ENCODE results near the gene ADCY4.
A peak's percentile ranks its signal among the peaks of the same experiment; 100 is the strongest.

The ADCY4 gene

GRCh38 chr14:24317141-24317928, 17.5 kb downstream of the ADCY4 start:
- Mint-ChIP-seq H3K27me3 (peaks cover 24% of the 10 kb centered on the region), H3K36me3 (peaks cover 4% of the 10 kb centered on the region), H3K4me3 (no peak overlapping the region), H3K9me3 (no peaks in the 10 kb centered on the region), H3K27ac (no peak overlapping the region), H3K4me1 (peaks cover 20% of the 10 kb centered on the region)
- ATAC-seq = no peak

DNA sequence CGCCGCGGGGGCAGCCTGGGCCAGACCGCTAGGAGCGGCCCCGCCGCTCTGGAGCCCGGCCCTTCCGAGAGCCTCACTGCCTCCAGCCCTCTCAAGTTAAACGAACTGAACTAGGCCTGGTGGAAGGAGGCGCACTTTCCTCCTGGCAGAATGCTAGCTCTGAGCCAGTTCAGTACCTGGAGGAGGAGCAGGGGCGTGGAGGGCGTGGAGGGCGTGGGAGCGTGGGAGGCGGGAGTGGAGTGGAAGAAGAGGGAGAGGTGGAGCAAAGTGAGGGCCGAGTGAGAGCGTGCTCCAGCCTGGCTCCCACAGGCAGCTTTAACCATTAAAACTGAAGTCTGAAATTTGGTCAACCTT, 18.3 kb downstream of the ADCY4 start:
- Mint-ChIP-seq H3K9me3 (no peaks in the 10 kb centered on the region), H3K4me1 (peaks cover 27% of the 10 kb centered on the region)

GRCh38 chr14:24315807-24316596, 18.9 kb downstream of the ADCY4 start:
- Mint-ChIP-seq H3K4me1 (peaks cover 30% of the 10 kb centered on the region), H3K4me3 (no peak overlapping the region), H3K27ac (no peak overlapping the region), H3K27me3 (peaks cover 22% of the 10 kb centered on the region), H3K9me3 (no peaks in the 10 kb centered on the region), H3K36me3 (peaks cover 4% of the 10 kb centered on the region)
- ATAC-seq = peak; percentile 11

More for the DNA sequence above, 18.3 kb downstream of the ADCY4 start:
- ATAC-seq = no peak
- Mint-ChIP-seq H3K4me3 (no peak overlapping the region), H3K36me3 (peaks cover 4% of the 10 kb centered on the region), H3K27me3 (peaks cover 22% of the 10 kb centered on the region), H3K27ac (no peak overlapping the region)

- H3K4me1 Mint-ChIP-seq = peaks cover 33% of the 10 kb centered on the region
These were observed 19.5 kb downstream of the ADCY4 start for GRCh38 chr14:24315243-24315806.

DNA sequence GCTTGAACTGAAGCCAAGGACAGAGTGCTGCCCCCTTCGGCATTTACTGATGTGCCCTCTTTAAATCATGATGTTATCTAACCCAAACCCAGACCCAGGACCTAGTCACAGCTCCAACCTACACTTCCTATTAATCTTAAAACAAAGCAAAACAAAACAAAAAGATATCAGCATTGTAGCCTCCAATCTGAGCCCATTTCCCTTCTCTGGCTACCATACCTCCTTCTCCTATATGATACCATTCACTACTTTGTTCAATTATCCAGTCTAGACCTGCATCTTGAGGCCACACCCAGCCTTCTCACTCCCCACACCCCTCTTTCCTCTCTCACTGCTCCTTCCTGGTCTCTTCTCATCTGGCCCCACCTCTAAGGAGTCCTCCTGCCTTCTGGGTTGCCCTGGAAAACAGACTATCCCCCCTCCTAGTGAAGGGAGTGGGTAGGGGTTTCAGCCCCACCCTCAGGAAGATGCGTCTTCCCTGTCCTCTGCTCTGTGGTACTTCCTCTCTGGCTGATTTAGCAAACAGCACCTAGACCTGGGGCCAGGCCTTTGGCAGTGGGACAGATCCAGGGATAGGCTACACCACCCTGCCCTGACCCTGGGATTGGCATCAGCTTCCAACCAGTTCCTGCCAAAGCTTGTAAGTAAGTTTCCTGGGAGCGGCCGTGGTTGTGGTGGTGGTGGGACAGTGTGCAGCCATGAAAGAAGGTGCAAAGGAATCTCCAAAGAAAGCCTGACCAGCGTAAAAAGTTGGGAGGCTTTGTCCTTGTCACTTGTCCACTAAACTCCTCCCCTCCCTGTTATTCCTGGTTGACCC, 20.3 kb downstream of the ADCY4 start:
- ATAC-seq = no peak
- Mint-ChIP-seq H3K4me1 (peaks cover 40% of the 10 kb centered on the region), H3K9me3 (no peaks in the 10 kb centered on the region), H3K4me3 (no peak overlapping the region), H3K27me3 (peaks cover 13% of the 10 kb centered on the region), H3K27ac (peak overlapping the region; percentile 26), H3K36me3 (peaks cover 4% of the 10 kb centered on the region)

More at GRCh38 chr14:24315243-24315806, 19.5 kb downstream of the ADCY4 start:
- peaks cover 4% of the 10 kb centered on the region for H3K36me3 Mint-ChIP-seq
- H3K4me3 Mint-ChIP-seq = no peak overlapping the region
- H3K27me3 Mint-ChIP-seq = peaks cover 20% of the 10 kb centered on the region
- ATAC-seq = no peak
- H3K9me3 Mint-ChIP-seq = no peaks in the 10 kb centered on the region
- H3K27ac Mint-ChIP-seq = no peak overlapping the region

DNA sequence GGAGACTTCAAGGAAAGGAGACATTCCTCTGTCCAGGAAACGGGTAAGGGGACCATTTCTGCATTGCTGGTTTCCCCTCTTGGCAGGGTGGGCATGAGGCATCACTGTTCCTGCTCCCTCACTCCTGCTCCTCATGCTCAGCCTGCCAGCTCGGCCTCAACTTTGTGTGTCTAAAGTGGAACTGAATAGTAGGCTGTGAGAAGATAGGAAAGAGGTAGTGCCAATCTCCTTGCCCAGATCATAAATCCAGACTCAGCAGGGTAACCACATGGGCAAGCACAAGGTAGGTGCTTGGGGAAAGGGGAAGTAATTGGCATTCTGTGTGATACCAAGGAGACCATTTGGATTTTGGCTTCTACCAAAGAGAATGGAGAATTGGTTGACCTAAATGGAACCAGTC, 21.0 kb downstream of the ADCY4 start:
- no peak for ATAC-seq
- H3K27ac Mint-ChIP-seq = no peak overlapping the region
- no peak overlapping the region for H3K4me3 Mint-ChIP-seq
- H3K36me3 Mint-ChIP-seq = peaks cover 11% of the 10 kb centered on the region
- peaks cover 47% of the 10 kb centered on the region for H3K4me1 Mint-ChIP-seq
- H3K9me3 Mint-ChIP-seq = no peaks in the 10 kb centered on the region
- H3K27me3 Mint-ChIP-seq = peaks cover 6% of the 10 kb centered on the region

- peak overlapping the region; percentile 77 for H3K27ac Mint-ChIP-seq
- H3K9me3 Mint-ChIP-seq = no peaks in the 10 kb centered on the region
- no peak overlapping the region for H3K4me3 Mint-ChIP-seq
- H3K4me1 Mint-ChIP-seq = peaks cover 54% of the 10 kb centered on the region
- H3K36me3 Mint-ChIP-seq = peaks cover 12% of the 10 kb centered on the region
- no peak for ATAC-seq
- H3K27me3 Mint-ChIP-seq = no peaks in the 10 kb centered on the region
These were observed 21.9 kb downstream of the ADCY4 start for GRCh38 chr14:24312736-24313507.

GRCh38 chr14:24311837-24312615, 22.8 kb downstream of the ADCY4 start:
- peaks cover 58% of the 10 kb centered on the region for H3K4me1 Mint-ChIP-seq
- H3K36me3 Mint-ChIP-seq = peaks cover 12% of the 10 kb centered on the region
- H3K27me3 Mint-ChIP-seq = no peaks in the 10 kb centered on the region
- H3K9me3 Mint-ChIP-seq = no peaks in the 10 kb centered on the region
- ATAC-seq = no peak
- H3K27ac Mint-ChIP-seq = peak overlapping the region; percentile 77
- peak overlapping the region; percentile 76 for H3K4me3 Mint-ChIP-seq

GRCh38 chr14:24310646-24311604, 23.9 kb downstream of the ADCY4 start, which contains the start of gene LTB4R:
LTB4R (plus strand) TSS chr14:24311502; CDS start chr14:24315652, 4,150 bp downstream.
- Mint-ChIP-seq H3K36me3 (peaks cover 22% of the 10 kb centered on the region), H3K4me1 (peaks cover 58% of the 10 kb centered on the region), H3K9me3 (no peaks in the 10 kb centered on the region), H3K4me3 (peak within 1 kb of the TSS; percentile 76), H3K27ac (peak within 1 kb of the TSS; percentile 77), H3K27me3 (no peaks in the 10 kb centered on the region)
- peak; percentile 89 for ATAC-seq

DNA sequence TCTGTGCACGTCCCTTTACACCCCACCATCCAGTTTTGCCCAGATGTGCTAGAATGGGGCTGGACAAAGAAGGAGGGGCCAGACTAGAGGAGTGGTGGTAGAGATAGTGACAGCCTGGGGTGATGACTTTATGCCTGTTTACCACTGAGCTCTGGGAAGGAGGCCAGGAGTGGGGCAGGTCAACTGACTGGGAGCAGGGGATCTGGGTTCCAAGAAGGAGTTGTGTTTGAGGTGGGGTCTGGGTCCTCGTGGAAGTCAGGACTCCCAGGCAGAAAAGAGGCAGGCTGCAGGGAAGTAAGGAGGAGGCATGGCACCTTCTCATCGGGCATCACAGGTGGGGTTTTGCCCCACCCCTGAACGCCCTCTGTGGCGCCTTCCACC, 24.6 kb downstream of the ADCY4 start:
- no peaks in the 10 kb centered on the region for H3K9me3 Mint-ChIP-seq
- ATAC-seq = no peak
- H3K27ac Mint-ChIP-seq = peak overlapping the region; percentile 77
- H3K4me1 Mint-ChIP-seq = peaks cover 58% of the 10 kb centered on the region
- H3K4me3 Mint-ChIP-seq = peak overlapping the region; percentile 76
- H3K36me3 Mint-ChIP-seq = peaks cover 25% of the 10 kb centered on the region
- H3K27me3 Mint-ChIP-seq = no peaks in the 10 kb centered on the region

DNA sequence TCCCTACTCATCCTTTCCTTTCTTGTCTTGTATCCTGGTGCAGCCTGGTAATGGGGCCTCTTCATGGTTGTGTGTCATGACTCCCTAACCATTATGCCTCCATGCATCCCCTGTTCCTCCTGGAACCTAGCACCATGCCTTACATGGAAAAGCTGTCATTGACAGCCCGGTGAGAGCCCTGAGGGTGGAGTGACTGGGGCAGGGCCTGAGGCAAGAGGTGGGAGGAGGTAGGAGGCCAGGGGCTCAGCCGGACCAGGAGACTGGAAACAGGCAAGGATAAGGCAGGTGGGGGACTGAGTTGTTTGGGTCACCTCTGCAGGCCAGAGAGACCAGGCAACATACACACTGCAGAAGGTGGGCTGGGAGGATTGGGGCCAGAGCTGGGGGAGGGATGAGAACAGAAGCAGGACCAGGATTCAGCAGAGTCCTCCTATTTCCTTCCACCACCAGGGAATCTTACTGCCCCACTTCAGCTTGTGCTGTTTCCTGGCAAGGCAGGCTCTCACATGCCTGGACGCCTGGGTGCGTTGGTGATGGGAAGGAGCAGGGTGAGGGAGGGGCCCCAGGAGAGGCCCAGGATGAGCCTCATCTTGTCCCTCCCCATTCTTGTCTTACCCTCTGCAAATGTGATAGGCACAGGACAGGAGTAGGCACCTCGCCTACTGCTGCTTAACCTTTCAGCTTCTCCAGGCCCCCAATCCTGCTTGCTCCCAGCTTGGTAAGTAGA, 25.2 kb downstream of the ADCY4 start, which contains the start of gene LTB4R2:
LTB4R2 (plus strand) TSS at position 603 of the 727 bp plus-strand sequence. CDS start 525 bp downstream, outside the sequence.
- Mint-ChIP-seq H3K36me3 (peaks cover 31% of the 10 kb centered on the region), H3K4me3 (peak within 1 kb of the TSS; percentile 76), H3K9me3 (no peaks in the 10 kb centered on the region), H3K4me1 (peaks cover 57% of the 10 kb centered on the region), H3K27ac (peak within 1 kb of the TSS; percentile 77), H3K27me3 (no peaks in the 10 kb centered on the region)
- no peak for ATAC-seq
